8988T (cell line): ENCODE data around the gene CCDC141.

Experiments
- DNase-seq: peaks from one replicate; pipeline ENCODE4 v3.0.0; 2011

Gene CCDC141

GRCh38 chr2:178910005-178910404 lies 139.9 kb downstream of the CCDC141 start:
- no peak for DNase-seq

DNA sequence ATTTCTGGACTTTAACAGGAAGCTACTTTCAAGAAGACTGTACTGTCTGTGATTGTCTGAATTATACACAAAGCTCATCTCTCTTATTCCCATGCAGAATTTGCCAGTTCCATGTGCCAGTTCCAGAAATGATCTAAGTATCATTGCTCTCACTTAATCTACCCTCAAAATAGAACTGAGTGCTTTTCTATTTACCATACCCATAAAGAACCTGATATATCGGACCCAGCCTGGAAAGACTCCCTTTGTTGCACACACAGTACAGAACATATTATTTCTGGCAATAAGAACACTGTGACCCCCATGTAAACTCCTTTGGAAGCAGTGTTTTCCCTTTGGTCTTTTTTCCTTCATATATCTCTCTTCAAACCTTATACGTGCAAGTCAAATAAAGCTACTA lies 140.4 kb downstream of the CCDC141 start:
- DNase-seq, result no peak

- DNase-seq, result no peak
These were observed 141.1 kb downstream of the CCDC141 start for GRCh38 chr2:178908810-178909209.

DNA sequence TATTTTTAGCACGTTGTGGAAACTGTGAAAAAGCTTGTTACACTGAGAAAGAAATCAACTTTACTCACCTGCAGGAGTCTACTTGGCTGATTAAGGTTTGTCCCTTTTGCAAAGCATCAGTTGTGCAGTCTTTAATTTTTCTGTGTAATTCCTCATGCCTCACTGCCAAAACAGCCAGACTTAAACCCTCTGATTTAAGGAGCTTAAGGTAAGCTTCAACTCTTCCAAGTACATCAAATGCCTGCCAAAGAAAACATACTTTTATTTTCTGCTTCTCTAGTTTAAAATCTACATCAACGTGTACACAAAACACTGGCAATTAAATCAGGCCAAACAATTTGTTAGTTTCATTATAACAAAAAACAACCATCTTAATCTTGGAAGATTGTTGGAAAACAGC lies 144.7 kb downstream of the CCDC141 start:
- no peak for DNase-seq

- no peak for DNase-seq
These were observed 150.3 kb downstream of the CCDC141 start for GRCh38 chr2:178899656-178900055.

GRCh38 chr2:178895872-178896271 lies 154.1 kb downstream of the CCDC141 start:
- DNase-seq, result no peak

GRCh38 chr2:178895171-178895570 lies 154.8 kb downstream of the CCDC141 start:
- no peak for DNase-seq

DNA sequence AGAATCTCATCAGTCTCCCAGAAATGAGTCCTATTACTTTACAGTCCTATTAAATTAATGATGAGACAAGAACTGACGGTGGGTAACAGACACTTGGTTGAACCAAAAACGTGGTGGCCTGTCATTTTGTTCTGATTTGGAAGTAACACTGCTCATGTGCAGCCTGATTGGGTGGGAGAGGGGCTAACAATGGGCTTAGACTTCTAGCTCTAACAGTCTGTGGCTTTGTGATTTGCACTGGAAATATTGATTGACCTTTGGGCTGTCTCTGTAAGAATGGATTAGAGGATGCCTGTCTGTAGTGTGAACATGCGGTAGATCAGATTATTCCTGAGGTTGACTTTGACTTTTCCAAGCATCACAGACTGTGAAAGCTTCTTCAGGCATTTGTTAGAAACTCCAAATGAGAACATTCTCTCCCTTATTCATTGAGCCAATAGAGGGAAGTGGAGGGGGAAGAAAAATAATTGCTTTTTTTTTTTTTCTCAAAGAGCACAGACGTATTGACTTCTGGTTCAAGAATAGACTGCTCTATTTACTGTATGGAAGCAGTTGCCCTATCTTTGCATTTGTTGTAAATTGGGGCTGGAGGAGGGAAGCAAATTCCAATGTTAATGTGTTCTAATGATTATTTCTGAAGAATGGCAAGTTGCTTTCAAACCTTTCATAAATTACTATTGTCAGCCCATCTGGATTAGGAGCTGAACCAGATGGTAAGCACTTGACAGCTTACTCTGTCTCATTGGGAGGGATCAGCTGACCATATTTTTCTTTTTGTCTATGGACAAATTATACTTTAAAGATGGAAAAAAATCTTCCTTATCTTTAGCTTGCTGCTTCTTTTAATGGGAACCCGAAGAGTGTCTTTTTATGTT lies 156.9 kb downstream of the CCDC141 start:
- no peak for DNase-seq

GRCh38 chr2:178891959-178892485 lies 157.9 kb downstream of the CCDC141 start:
- no peak for DNase-seq

DNA sequence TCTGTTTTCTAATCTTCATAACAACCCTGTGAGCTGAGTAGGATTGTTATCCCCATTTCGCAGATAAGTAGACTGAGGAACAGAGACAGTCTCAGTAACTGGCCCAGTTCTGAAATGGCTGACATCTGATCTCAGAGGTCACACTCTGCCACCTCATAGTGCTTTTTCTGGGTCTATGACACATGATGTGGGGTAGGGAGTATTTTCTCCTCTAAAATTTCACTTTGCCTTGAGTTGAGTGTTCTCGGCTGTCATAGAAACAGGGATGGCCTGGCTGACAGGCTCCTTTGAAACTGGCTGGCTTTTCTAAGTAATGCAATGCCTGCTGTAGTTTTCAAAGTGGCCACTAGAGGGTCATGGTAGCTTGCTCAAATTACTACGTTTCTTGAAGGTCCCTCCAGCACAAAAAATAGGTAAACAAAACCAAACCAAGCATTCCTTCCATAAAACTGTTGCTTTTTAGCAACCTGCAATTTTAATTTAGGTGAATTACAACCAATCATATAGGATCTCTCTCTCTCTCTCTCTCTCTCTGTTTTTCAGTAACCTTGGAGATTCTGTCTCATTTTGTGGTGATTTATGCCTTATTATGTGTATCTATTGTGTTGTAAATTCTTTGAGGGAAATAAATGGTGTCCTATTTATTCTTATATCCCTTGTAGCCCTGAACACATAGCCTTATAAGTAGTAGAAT lies 158.5 kb downstream of the CCDC141 start:
- DNase-seq, result no peak

DNA sequence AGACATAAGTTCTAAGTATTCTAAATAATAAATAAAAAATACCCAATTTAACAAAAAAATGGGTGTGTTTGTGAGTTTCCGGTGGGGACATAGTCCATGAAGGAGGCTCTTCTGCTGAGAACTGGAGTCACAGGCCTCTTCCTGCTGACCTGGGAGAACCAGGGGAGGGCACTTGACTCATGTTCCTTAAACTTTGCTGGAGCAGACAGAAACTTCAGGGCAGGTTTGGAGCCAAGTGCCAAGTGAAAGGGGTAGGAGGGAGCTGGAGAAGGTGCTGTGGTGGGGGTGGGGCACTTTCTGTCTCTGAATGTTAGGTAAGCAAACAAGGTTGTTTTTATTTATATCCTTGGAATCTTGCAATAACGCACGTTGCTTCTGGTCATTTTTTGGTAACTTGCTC lies 163.9 kb downstream of the CCDC141 start:
- DNase-seq, result no peak

DNA sequence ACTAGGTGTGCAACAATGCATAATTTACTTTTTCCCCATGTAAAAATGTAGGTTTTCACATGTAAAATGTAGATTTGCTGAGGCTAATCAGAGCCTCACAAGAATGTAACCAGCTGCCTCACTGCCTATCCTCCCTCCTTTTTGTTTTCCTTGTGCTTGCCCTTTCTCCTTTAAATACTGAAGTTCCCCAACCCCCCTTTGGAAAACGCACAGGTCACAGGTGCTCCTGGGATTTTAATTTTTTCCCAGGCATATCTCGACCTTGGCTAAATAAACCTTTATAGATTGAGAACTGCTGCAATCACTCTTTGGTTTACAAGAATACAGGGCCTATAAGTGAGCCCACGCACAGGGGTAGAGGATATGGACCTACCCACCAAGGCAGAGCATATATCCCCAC lies 165.5 kb downstream of the CCDC141 start:
- no peak for DNase-seq

DNA sequence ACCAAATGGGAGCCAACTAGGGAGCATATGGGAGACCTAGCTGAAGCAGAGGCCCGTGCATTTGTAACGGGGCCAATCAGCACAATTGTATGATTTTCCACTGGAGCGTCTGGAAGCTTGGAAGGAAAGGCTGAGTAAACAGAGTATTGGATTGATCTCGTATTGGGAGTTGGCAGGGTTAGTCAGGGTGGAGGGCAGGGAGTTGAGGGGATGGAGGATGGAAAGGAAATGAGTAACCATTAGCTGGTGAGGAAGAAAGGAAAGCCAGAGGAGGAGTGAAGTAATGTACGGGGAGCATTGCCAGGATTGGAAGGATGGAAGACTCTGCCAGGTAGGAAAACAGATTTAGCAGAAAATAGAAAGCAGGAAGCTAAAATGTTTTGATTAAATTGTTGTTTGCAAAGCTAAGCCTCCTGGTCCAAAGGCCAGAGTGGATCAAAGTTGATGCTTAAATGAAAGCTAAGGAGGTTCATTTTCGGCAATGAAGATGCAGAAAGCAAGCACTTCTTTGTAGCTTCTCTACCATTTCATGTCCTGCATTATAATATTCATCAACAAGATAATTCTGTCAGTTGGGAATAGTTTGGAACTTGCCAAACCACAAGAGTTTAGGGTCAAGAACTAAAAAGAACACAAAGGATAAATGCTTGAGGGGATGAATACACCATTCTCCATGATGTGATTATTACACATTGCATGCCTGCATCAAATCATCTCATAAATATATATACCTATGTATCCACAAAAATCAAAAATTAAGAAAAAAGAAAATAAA lies 167.1 kb downstream of the CCDC141 start:
- DNase-seq, result no peak

DNA sequence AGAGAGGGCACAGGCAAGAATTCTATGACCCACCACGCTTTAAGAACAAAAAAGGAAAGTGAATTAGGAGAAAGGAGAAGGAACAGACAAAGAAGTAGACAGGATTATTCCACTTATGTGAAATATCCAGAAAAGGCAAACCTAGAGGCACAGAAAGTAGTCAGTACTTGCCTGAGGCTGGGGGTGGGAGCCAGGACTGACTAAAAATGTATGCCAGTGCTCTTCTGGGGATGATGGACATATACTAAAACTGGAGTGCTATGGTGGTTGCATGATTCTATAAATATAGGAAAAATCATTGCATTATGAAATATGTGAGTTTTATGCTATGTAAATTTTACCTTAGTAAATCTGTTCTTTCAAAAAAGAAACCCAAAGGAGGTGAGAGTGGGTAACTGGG lies 168.9 kb downstream of the CCDC141 start:
- DNase-seq, result no peak

GRCh38 chr2:178880257-178880656 lies 169.7 kb downstream of the CCDC141 start:
- no peak for DNase-seq

DNA sequence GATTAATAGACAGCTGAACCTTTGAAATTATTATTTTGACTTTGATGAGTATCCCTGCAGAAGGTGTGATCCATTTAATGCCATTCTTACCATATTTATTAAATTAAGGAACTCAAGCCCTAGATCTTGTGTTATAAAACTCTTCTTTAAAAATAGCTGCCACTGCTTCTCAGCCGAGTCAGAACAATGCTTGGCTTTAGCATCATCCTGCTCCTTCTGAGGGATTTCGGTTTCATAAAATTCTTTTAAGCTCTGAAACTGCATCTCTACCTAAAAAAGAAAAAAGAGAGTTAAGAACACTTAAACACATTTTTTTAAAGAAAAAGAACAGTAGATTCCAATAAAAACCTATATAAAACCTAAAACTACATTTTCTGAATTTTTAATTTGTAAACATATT lies 172.1 kb downstream of the CCDC141 start:
- no peak for DNase-seq

DNA sequence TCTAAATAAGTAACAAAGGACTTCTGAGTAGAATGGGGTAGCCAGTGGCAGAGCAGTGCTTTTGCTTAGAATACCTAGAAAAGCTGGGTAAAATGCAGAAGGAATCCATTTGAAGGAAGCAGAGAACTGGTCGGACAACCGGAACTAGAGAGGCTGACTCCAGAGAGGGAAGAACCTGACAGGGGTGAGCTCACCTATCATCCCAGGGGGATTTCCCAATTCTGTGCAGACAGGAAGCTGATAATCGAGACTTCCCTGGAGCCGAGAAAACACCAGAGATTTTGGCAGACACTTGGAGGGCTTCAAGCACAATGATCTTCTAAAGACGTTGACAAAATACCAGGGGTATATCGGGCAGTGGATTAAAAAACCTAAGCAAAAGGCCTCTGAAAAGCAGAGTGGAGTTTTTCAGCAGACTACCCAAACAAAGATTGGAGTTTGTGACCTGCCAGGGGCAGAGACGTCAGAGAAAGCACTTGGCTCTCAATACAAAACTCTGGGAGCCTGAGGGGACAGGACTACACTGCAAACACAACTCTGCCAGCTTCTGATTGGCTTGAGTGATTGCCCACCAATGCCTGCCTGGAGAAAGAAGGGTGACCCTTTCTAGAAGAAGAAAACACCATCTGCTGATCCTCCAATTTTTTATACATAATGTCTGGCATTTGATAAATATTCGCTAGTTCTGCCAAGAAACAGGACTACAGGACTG lies 175.3 kb downstream of the CCDC141 start:
- DNase-seq, result no peak

- no peak for DNase-seq
These were observed 176.0 kb downstream of the CCDC141 start for GRCh38 chr2:178873912-178874311.

DNA sequence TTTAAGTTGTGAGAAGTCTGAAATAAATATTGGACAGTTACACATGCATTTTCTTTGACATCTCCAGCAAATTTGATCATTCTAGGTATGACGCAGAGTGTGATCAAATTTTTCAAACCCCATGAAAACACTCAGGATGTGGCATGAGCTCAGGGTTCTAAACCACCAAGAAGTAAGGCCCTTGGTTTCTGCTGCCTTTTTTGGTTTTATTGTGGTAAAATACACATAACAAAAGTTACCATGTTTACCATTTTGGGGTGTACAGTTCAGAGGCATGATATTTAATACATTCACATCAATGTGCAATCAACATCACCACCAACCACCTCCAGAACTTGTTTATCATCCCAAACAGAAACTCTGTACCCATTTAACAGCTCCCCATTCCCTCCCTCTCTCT lies 178.4 kb downstream of the CCDC141 start:
- no peak for DNase-seq

GRCh38 chr2:178870703-178871102 lies 179.2 kb downstream of the CCDC141 start:
- no peak for DNase-seq

DNA sequence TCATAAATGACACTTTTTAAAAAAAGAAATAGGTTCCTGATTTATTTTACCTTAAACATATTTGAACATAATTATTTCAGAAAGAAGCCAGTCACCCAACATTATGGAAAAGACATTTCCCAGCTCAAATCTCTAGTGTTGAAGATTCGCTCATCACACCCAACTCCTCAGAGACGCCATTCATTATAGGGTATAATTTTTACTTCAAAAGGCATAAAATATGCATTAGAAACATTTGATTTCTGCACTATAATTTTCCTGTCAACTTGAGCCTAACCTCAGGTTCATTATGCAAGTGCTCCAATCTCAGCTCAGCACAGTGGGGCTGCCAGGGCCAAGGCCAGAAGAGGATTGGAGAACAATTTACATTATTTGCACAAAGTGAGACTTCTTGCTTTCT lies 183.9 kb downstream of the CCDC141 start:
- no peak for DNase-seq

- DNase-seq, result no peak
These were observed 184.6 kb downstream of the CCDC141 start for GRCh38 chr2:178865146-178865936.
